Sigmoid colon (tissue), 4 donors: ENCODE results near the gene LNPK.

Experiments used
- CTCF ChIP-seq, 4 experiments: fragments of 450-650 bp in 3 of 4; fragments of 200-600 bp in 1 of 4; IDR thresholded peaks; one replicate each; pipeline ENCODE4 v1.5.1; 2016 to 2019; ENCODE audit warnings: antibody characterized with exemption in 4 of 4, mild to moderate bottlenecking in 3 of 4, moderate library complexity in 2 of 4
- EP300 ChIP-seq, 4 donors: sonication (generic); formaldehyde crosslinking; IDR thresholded peaks; one replicate each; pipeline ENCODE4 v1.6.1; 2017; ENCODE audit warnings: antibody characterized with exemption in 4 of 4
- POLR2A ChIP-seq, 2 donors: fragments of 450-650 bp; IDR thresholded peaks; one replicate each; pipeline ENCODE4 v1.6.1; 2016; ENCODE audit warnings: antibody characterized with exemption in 2 of 2, mild to moderate bottlenecking in 2 of 2, moderate library complexity in 2 of 2
- POLR2AphosphoS5 ChIP-seq, 4 donors: sonication (generic); formaldehyde crosslinking; IDR thresholded peaks; one replicate each; pipeline ENCODE4 v1.6.1; 2017; ENCODE audit warnings: antibody characterized with exemption in 4 of 4

GRCh38 chr2:176001281-176001915 lies 669 bp downstream of the LNPK start:
- no peak for TF ChIP-seq CTCF (IDR thresholded peaks at IDR 0.05)
- no peak for TF ChIP-seq POLR2A (IDR thresholded peaks at IDR 0.05)
- TF ChIP-seq POLR2AphosphoS5 (IDR thresholded peaks at IDR 0.05) = peak in 1 of 4 donors; percentile 4
- no peak for TF ChIP-seq EP300 (IDR thresholded peaks at IDR 0.05)
